ENCODE results near the gene KIAA1549. TPM values are rescaled to one million over a fixed set of nuclear protein-coding genes. Genes with fewer than 3 reads are reported as not detected.

The KIAA1549 gene
- total and polyA plus RNA-seq, 2 of the 8 experiments (the other 6 are each of a cell fraction or from before 2014, with no cell fraction given), result 6.5 to 17.3 TPM

DNA sequence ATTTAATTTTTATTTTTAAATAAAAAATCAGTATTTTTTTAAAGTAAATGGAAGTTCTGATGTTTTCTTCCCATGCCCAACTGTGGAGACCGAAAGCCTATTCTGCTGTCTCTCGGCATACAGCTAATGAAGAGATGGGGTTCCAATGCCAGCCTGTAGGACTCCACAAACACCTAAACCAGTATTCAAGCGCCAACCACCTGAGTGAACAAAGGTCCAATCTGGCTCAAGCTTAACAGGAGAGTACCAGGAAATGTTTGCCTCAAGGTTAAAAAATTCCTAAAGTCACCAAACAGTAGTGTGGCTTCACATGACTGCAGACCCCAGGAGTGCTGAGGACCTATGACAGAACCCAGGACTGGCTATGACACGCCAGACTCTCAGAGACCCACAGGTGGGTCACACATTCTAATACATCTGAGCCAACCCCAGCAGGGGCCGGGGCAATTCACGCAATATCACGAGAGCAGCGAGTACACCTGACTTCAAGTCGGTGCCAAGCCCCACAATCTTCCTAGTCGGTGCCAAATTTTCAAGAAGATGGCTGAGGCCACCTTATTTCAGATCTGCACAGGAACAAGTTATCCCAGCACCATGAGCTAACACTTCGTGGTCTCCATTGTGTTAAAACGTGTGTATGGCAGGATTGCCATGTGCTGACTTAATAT, 31.6 kb downstream of the KIAA1549 start:
- CTCF ChIA-PET (ENCODE audit: partially characterized antibody), result interaction anchor here (0.7 kb wide), 1 partner anchor 59 kb away, joined by 3 read pairs; no protein-coding TSS in a partner anchor
- Histone ChIP-seq H2BK120ac (replicated peaks; ENCODE audit: low read depth, low read length) (no peak overlapping the region), H2BK12ac (ENCODE audit: low read depth, low read length) (no peak overlapping the region), H3K23ac (ENCODE audit: insufficient read length) (no peak overlapping the region), H3K4me3 (ENCODE audit: extremely low read depth in 1 of 4, insufficient read depth in 2 of 4, low read depth in 3 of 4, low read length in 4 of 4) (no peak overlapping the region), H3K4ac (replicated peaks; ENCODE audit: insufficient read length, low read depth, low read length) (no peak overlapping the region), H3K9ac (replicated peaks in 1 of 4; ENCODE audit: extremely low read depth in 1 of 4, low read depth in 3 of 4, low read length in 3 of 4) (no peak overlapping the region), H3K56ac (replicated peaks; ENCODE audit: insufficient read length, low read depth, low read length) (no peak overlapping the region), H3K79me2 (ENCODE audit: control insufficient read depth in 1 of 2, insufficient read depth in 2 of 2, low read length in 2 of 2) (peaks cover 3 to 62% of the 10 kb centered on the region in 2 experiments; a peak in 3 of 4 replicates), H3K36me3 (ENCODE audit: control insufficient read depth in 2 of 4, insufficient read depth in 4 of 4, low read length in 3 of 4) (no peaks in the 10 kb centered on the region), H2BK5ac (ENCODE audit: low read depth, low read length) (no peak overlapping the region), H3K4me2 (ENCODE audit: insufficient read depth in 1 of 2, low read depth in 2 of 2, low read length in 2 of 2) (no peak overlapping the region), H2BK15ac (ENCODE audit: low read length) (no peak overlapping the region), H4K5ac (ENCODE audit: insufficient read length, low read depth, low read length) (no peak overlapping the region), H3K9me3 (ENCODE audit: insufficient read depth in 2 of 2, low read depth in 1 of 2, low read length in 1 of 2) (no peaks in the 10 kb centered on the region), H3K27ac (ENCODE audit: low read depth, low read length) (no peak overlapping the region), H3K18ac (ENCODE audit: extremely low read depth, low read length) (no peak overlapping the region), H2AFZ (ENCODE audit: low read length) (no peak overlapping the region), H3K23me2 (ENCODE audit: low read depth, low read length) (no peaks in the 10 kb centered on the region), H3K14ac (ENCODE audit: insufficient read length) (no peak overlapping the region), H3K79me1 (ENCODE audit: low read depth, low read length) (peaks cover 16% of the 10 kb centered on the region), H4K20me1 (replicated peaks in 1 of 2; ENCODE audit: control insufficient read depth in 1 of 2, insufficient read depth in 2 of 2, low read length in 2 of 2) (peaks cover 3 to 9% of the 10 kb centered on the region in 2 experiments), H3K4me1 (replicated peaks in 1 of 4; ENCODE audit: control insufficient read depth in 3 of 4, insufficient read depth in 4 of 4, low read length in 3 of 4) (peaks cover 4 to 5% (median 4%) of the 10 kb centered on the region in 4 experiments; a peak in 5 of 7 replicates), H4K91ac (replicated peaks; ENCODE audit: insufficient read length, low read length) (no peak overlapping the region), H3K27me3 (replicated peaks in 1 of 4; ENCODE audit: control insufficient read depth in 3 of 4, extremely low read depth in 1 of 4, insufficient read depth in 3 of 4, low read length in 3 of 4) (no peaks in the 10 kb centered on the region), H2BK20ac (ENCODE audit: low read length) (no peak overlapping the region), H2AK5ac (ENCODE audit: low read depth, low read length) (no peak overlapping the region), H4K8ac (ENCODE audit: extremely low read depth, insufficient read depth, low read length) (no peak overlapping the region)
- TF ChIP-seq ZNF274 (IDR thresholded peaks at IDR 0.05; ENCODE audit: borderline replicate concordance, extremely low read depth, low read length) (no peak), TAF7 (optimal IDR thresholded peaks at IDR 0.05; ENCODE audit: borderline replicate concordance, low read depth, low read length) (no peak), SP4 (IDR thresholded peaks at IDR 0.05; ENCODE audit: low read length) (no peak), SIRT6 (IDR thresholded peaks at IDR 0.05; ENCODE audit: low read length) (no peak), BRCA1 (IDR thresholded peaks at IDR 0.05; ENCODE audit: low read depth, low read length) (no peak)
- POLR2A ChIA-PET (ENCODE audit: partially characterized antibody), result no interaction called here
- WGBS, 2 experiments (ENCODE audit: extremely low coverage in 1 of 2, insufficient coverage in 1 of 2, insufficient read length in 1 of 2, insufficient replicate concordance in 2 of 2, low coverage in 1 of 2, low lambda C conversion rate in 2 of 2, missing lambda C conversion rate in 1 of 2), result 89% methylated on average over 12 of the region's 12 CpGs; no CpG with 5 or more reads in 1 of the 2 experiments
- FAIRE-seq (no peak), DNase-seq (ENCODE audit: low read depth in 1 of 2, low spot score in 2 of 2) (no peak)

Measured in H1 (cell line).